ENCODE data around the gene MARVELD1. TPM values are rescaled to one million over a fixed set of nuclear protein-coding genes. Genes with fewer than 3 reads are reported as not detected.

Gene MARVELD1
- total RNA-seq, 1 donor from 2014 or later, result 12.2 TPM

DNA sequence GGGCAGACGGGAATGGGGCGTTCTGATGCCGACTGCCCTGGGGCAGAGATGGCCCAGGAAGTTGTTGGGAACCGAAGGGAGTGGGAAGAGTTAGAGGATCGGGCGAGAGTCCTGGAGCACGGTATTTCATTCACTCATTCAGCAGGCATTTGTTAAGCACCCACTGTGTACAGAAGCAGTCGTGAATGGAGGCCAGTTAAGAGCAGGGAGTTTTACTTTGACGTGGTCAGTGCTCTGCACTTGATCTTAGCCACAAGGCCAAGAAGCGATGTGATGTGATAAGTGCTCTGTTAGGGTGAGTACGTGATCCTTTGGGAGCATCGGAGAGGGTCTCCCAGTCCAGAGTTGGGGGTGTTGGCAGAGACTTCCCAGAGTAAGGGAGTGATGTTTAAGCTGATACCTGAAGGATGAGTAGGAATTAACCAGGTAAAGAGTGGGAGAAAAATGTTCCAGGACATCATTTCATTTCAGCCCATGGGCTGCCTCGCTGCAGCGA, 24.3 kb downstream of the MARVELD1 start:
- H3K9me3 Mint-ChIP-seq (ENCODE audit: unreplicated experiment), result peaks cover 8% of the 10 kb centered on the region
- peak overlapping the region; percentile 96 for H3K4me3 Mint-ChIP-seq (ENCODE audit: unreplicated experiment)
- H3K36me3 Mint-ChIP-seq (ENCODE audit: unreplicated experiment), result peaks cover 9% of the 10 kb centered on the region
- peak overlapping the region; percentile 30 for H3K27ac Mint-ChIP-seq (ENCODE audit: unreplicated experiment)
- TF ChIP-seq, protein P1, sequence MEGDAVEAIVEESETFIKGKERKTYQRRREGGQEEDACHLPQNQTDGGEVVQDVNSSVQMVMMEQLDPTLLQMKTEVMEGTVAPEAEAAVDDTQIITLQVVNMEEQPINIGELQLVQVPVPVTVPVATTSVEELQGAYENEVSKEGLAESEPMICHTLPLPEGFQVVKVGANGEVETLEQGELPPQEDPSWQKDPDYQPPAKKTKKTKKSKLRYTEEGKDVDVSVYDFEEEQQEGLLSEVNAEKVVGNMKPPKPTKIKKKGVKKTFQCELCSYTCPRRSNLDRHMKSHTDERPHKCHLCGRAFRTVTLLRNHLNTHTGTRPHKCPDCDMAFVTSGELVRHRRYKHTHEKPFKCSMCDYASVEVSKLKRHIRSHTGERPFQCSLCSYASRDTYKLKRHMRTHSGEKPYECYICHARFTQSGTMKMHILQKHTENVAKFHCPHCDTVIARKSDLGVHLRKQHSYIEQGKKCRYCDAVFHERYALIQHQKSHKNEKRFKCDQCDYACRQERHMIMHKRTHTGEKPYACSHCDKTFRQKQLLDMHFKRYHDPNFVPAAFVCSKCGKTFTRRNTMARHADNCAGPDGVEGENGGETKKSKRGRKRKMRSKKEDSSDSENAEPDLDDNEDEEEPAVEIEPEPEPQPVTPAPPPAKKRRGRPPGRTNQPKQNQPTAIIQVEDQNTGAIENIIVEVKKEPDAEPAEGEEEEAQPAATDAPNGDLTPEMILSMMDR (IDR thresholded peaks at IDR 0.05; ENCODE audit: partially characterized antibody, unreplicated experiment), result no peak
- H3K4me1 Mint-ChIP-seq (ENCODE audit: low read depth, unreplicated experiment), result peaks cover 7% of the 10 kb centered on the region
- peaks cover 10% of the 10 kb centered on the region for H3K27me3 Mint-ChIP-seq (ENCODE audit: unreplicated experiment)
- DNase-seq, result no peak

- Mint-ChIP-seq H3K4me1 (ENCODE audit: low read depth, unreplicated experiment) (peaks cover 12% of the 10 kb centered on the region), H3K27me3 (ENCODE audit: unreplicated experiment) (peaks cover 10% of the 10 kb centered on the region), H3K9me3 (ENCODE audit: unreplicated experiment) (peaks cover 8% of the 10 kb centered on the region), H3K27ac (ENCODE audit: unreplicated experiment) (no peak overlapping the region), H3K36me3 (ENCODE audit: unreplicated experiment) (peaks cover 9% of the 10 kb centered on the region), H3K4me3 (ENCODE audit: unreplicated experiment) (peak overlapping the region; percentile 96)
- DNase-seq, result no peak
- TF ChIP-seq, protein P1 (IDR thresholded peaks at IDR 0.05; ENCODE audit: partially characterized antibody, unreplicated experiment), result no peak
These were observed 25.1 kb downstream of the MARVELD1 start for GRCh38 chr10:97738616-97739015.

GRCh38 chr10:97740613-97741012, 27.1 kb downstream of the MARVELD1 start:
- Mint-ChIP-seq H3K4me1 (ENCODE audit: low read depth, unreplicated experiment) (peaks cover 14% of the 10 kb centered on the region), H3K4me3 (ENCODE audit: unreplicated experiment) (no peak overlapping the region), H3K36me3 (ENCODE audit: unreplicated experiment) (peaks cover 8% of the 10 kb centered on the region), H3K27me3 (ENCODE audit: unreplicated experiment) (peaks cover 11% of the 10 kb centered on the region), H3K9me3 (ENCODE audit: unreplicated experiment) (peaks cover 8% of the 10 kb centered on the region), H3K27ac (ENCODE audit: unreplicated experiment) (no peak overlapping the region)
- DNase-seq, result no peak
- TF ChIP-seq, protein P1 (IDR thresholded peaks at IDR 0.05; ENCODE audit: partially characterized antibody, unreplicated experiment), result no peak

DNA sequence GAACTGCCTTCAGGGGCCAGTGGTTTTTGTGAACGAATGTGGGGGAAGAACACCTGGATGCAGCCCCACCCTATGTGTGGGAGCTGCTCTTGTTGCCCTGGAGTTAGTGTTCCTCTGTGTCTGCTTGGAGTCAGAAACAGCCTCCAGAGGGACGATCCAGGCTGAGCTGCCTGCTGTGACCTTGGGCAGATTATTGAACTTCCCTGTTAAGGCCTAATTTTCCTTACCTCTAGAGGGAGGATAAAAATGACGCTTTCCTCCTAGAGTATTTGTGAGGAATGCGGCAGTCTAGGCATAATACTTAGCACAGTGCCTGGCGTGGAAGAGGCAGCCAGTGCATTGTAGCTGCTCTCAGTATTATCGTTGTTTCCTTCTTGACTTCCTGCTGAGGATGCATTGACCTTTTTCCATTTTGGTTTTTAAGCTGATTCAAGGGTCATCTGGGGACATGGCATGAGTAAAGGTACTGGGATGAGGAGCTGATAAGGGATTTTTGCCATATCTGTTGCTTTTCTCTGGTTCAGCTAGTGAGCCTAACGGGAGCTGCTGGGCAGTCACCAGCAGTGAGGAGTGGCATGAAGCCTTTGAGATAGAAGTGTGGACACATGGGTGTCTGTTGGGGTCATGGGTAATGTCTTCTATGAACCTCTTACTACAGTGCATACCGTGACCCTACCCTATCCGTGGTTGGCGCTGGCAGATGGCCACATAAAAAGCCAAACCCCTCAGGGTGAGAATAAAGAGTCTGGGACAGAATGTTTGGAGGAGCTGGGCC, 29.8 kb downstream of the MARVELD1 start:
- H3K4me3 Mint-ChIP-seq (ENCODE audit: unreplicated experiment), result no peak overlapping the region
- DNase-seq, result no peak
- H3K4me1 Mint-ChIP-seq (ENCODE audit: low read depth, unreplicated experiment), result peaks cover 10% of the 10 kb centered on the region
- no peaks in the 10 kb centered on the region for H3K9me3 Mint-ChIP-seq (ENCODE audit: unreplicated experiment)
- no peaks in the 10 kb centered on the region for H3K36me3 Mint-ChIP-seq (ENCODE audit: unreplicated experiment)
- TF ChIP-seq, protein P1 (IDR thresholded peaks at IDR 0.05; ENCODE audit: partially characterized antibody, unreplicated experiment), result no peak
- peaks cover 2% of the 10 kb centered on the region for H3K27me3 Mint-ChIP-seq (ENCODE audit: unreplicated experiment)
- no peak overlapping the region for H3K27ac Mint-ChIP-seq (ENCODE audit: unreplicated experiment)

DNA sequence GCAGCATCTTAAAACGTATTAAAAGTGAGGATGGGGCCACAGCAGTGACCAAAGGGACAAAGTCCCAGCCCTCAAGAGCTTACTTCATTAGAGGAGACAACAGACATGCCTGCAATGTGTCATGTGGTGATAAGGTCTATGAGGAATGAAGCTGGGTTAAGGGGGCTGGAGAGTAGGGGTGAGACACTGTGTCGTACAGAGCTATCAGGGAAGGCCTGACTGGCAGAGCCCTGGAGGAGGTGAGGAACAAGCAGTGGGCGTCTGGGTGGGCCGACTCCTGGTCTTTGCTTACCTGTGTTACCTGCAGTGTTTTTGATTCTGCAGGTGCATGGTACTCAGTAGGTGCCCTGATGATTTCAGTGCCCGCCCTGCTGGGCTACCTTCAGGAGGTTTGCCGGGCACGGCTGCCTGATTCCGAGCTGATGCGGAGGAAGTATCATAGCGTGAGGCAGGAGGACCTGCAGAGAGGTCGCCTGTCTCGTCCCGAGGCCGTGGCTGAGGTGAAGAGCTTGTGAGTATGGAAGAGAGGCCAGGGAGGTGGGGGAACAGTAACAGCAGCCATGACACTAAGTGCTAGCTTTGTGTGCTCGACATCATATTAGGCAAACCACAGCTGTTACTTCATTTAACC, 31.0 kb downstream of the MARVELD1 start:
- Mint-ChIP-seq H3K27me3 (ENCODE audit: unreplicated experiment) (peaks cover 2% of the 10 kb centered on the region), H3K9me3 (ENCODE audit: unreplicated experiment) (no peaks in the 10 kb centered on the region), H3K4me3 (ENCODE audit: unreplicated experiment) (no peak overlapping the region), H3K27ac (ENCODE audit: unreplicated experiment) (no peak overlapping the region), H3K4me1 (ENCODE audit: low read depth, unreplicated experiment) (peaks cover 10% of the 10 kb centered on the region), H3K36me3 (ENCODE audit: unreplicated experiment) (no peaks in the 10 kb centered on the region)
- DNase-seq, result no peak
- TF ChIP-seq, protein P1 (IDR thresholded peaks at IDR 0.05; ENCODE audit: partially characterized antibody, unreplicated experiment), result no peak
